Esophagus muscularis mucosa (tissue), 4 donors: ENCODE measurements around the gene IGSF21. TPM values are rescaled to one million over a fixed set of nuclear protein-coding genes. Genes with fewer than 3 reads are reported as not detected.

Experiments used
- DNase-seq: peaks from one replicate; pipeline ENCODE4 v3.0.0-alpha.2; 2017; ENCODE audit errors: extremely low spot score
- H3K27ac ChIP-seq, 4 donors: fragments of 200-600 bp; sonication (generic); replicated peaks in 1 of 4; 1 replicate in 3 of 4; 2 replicates in 1 of 4; pipeline ENCODE4 v1.5.1; 2016 to 2019; ENCODE audit warnings: mild to moderate bottlenecking in 1 of 4
- H3K27me3 ChIP-seq, 4 donors: fragments of 200-600 bp; sonication (generic); one replicate each; pipeline versions ENCODE4 v1.5.1 to v1.6.0; 2016 to 2019
- H3K36me3 ChIP-seq, 4 donors: fragments of 200-600 bp; sonication (generic); one replicate each; pipeline ENCODE4 v1.5.1; 2016 to 2019
- H3K4me1 ChIP-seq, 4 donors: fragments of 200-600 bp; sonication (generic); one replicate each; pipeline ENCODE4 v1.5.1; 2016 to 2019
- H3K4me3 ChIP-seq, 4 donors: fragments of 200-600 bp; sonication (generic); 1 replicate in 2 of 4; 2 replicates in 2 of 4; pipeline ENCODE4 v1.5.1; 2016 to 2019; ENCODE audit warnings: mild to moderate bottlenecking in 4 of 4, moderate library complexity in 1 of 4
- H3K9me3 ChIP-seq, 4 donors: fragments of 200-600 bp; sonication (generic); 1 replicate in 3 of 4; 2 replicates in 1 of 4; pipeline ENCODE4 v1.5.1; 2016 to 2019
- CTCF ChIP-seq, 3 experiments: fragments of 200-600 bp in 2 of 3; fragments of 450-650 bp in 1 of 3; sonication (generic) in 2 of 3; IDR thresholded peaks; one replicate each; pipeline ENCODE4 v1.5.1; 2017 to 2019; ENCODE audit warnings: antibody characterized with exemption in 3 of 3, mild to moderate bottlenecking in 2 of 3, moderate library complexity in 1 of 3
- EP300 ChIP-seq: sonication (generic); formaldehyde crosslinking; IDR thresholded peaks from one replicate; pipeline ENCODE4 v1.6.1; 2017; ENCODE audit warnings: antibody characterized with exemption
- POLR2A ChIP-seq: fragments of 450-650 bp; IDR thresholded peaks from one replicate; pipeline ENCODE4 v1.6.1; 2017; ENCODE audit warnings: antibody characterized with exemption, moderate library complexity, mild to moderate bottlenecking, low read depth
- POLR2AphosphoS5 ChIP-seq, 2 donors: sonication (generic); formaldehyde crosslinking; IDR thresholded peaks; one replicate each; pipeline ENCODE4 v1.6.1; 2017; ENCODE audit warnings: antibody characterized with exemption in 2 of 2
- WGBS: methylation state at CpG from one replicate; pipeline ENCODE4 v1.1.5; 2018; 5-methylcytosine and 5-hydroxymethylcytosine counted together
- intact Hi-C: fragments of 100-400 bp; cut with DNase I; formaldehyde crosslinking; loops from one replicate; pipeline ENCODE4 v1.15.1; 2023
- total RNA-seq, 4 donors: library from RNA; depleted of rRNA; stranded (reverse); fragments of >200 nt; gene quantifications; one replicate each; pipeline versions ENCODE4 v1.1.0 to v1.2.1, GENCODE V29; 2016

The IGSF21 gene
- total RNA-seq, 4 donors from 2014 or later: 1.1 to 2.7 (median 1.2) TPM

DNA sequence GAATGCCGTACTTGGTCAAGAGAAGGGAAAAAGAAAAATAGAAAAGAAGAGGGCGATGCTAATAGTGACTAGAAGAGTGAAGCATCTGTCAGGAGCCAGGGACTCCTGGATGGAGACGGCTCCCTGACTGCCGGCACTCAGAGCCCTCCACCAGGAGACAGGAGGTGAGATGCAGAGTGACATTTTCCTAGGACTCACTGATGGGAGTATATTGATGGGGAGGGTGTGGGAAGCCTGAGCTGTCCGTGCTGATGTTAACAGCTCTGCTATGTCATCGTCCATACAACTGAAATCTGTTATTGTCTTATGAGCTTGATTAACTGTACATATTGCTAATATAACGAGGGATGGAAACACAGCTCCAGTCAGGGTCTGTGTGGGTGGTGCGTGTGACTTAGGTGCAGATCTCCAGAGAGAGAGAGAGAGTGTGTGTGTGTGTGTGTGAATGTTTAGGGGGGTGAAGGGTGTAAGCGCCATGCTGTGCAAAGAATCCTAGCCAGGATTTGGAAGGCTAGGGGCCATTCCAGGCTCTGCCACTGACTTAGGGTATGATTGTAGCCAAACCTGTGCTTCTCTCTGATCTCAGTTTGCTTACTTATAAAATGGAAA, 250.1 kb downstream of the IGSF21 start:
- Histone ChIP-seq H3K27ac (no peak overlapping the region), H3K27me3 (peaks cover 0 to 68% (median 0%) of the 10 kb centered on the region in 4 donors), H3K4me1 (no peaks in the 10 kb centered on the region), H3K9me3 (no peaks in the 10 kb centered on the region), H3K36me3 (no peaks in the 10 kb centered on the region), H3K4me3 (no peak overlapping the region)
- intact Hi-C loops: no loop called here
- no peak for DNase-seq
- 54% methylated on average over 9 of the region's 9 CpGs for WGBS
- TF ChIP-seq POLR2AphosphoS5 (IDR thresholded peaks at IDR 0.05): no peak
- no peak for TF ChIP-seq CTCF (IDR thresholded peaks at IDR 0.05)
- TF ChIP-seq POLR2A: no peak
- no peak for TF ChIP-seq EP300

DNA sequence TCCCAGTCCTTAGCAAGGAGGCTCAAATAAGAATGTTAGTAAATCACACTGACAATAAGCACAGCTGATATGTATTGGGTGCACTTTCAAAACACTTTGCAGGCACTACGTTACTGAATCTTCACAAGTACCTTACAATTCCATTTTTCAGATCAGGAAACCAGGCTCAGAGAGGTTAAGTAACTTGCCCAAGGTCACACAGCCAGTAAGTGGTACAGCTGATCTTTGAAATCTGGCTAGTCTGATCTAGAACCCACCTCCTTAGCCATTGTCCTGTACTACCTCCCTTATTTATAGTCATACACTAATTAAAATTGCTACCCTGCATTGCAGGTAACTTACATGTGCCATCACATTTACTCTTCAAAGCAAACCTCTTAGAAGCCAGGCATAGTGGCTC, 251.0 kb downstream of the IGSF21 start:
- Histone ChIP-seq H3K27me3 (peaks cover 0 to 68% (median 0%) of the 10 kb centered on the region in 4 donors), H3K4me3 (no peak overlapping the region), H3K4me1 (no peaks in the 10 kb centered on the region), H3K9me3 (no peaks in the 10 kb centered on the region), H3K36me3 (no peaks in the 10 kb centered on the region), H3K27ac (no peak overlapping the region)
- no peak for DNase-seq
- WGBS: 18% methylated on average over 1 of the region's 1 CpG
- intact Hi-C loops: no loop called here
- TF ChIP-seq POLR2AphosphoS5 (IDR thresholded peaks at IDR 0.05) (no peak), POLR2A (no peak)

DNA sequence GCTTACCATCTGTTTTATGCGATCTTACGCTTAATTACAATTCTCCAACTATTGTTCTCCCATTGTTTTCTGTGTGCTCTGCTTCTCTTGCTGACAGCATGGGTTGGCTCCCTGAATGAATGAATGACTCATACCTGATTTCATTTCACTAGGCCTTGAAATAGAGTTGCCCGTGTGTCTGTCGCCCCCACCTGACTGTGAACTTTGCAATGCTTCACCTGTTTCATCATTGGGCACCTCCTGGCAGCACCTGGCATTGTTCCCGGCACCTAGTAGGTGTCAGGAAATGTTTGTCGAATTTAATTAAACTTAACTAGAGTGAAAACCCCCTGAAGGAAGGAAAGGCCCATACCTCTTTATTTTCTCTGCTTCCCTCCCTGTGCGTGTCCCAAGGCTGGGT, 252.7 kb downstream of the IGSF21 start:
- 80% methylated on average over 7 of the region's 7 CpGs for WGBS
- H3K27me3 ChIP-seq: peaks cover 0 to 58% (median 0%) of the 10 kb centered on the region in 4 donors
- H3K4me3 ChIP-seq: no peak overlapping the region
- intact Hi-C loops: no loop called here
- H3K27ac ChIP-seq: no peak overlapping the region
- no peaks in the 10 kb centered on the region for H3K9me3 ChIP-seq
- no peaks in the 10 kb centered on the region for H3K4me1 ChIP-seq
- DNase-seq: no peak
- no peaks in the 10 kb centered on the region for H3K36me3 ChIP-seq
- TF ChIP-seq POLR2A (no peak), POLR2AphosphoS5 (IDR thresholded peaks at IDR 0.05) (no peak), EP300 (no peak), CTCF (IDR thresholded peaks at IDR 0.05) (no peak)

- no peak for TF ChIP-seq POLR2AphosphoS5 (IDR thresholded peaks at IDR 0.05)
- TF ChIP-seq CTCF (IDR thresholded peaks at IDR 0.05): no peak
- TF ChIP-seq POLR2A: no peak
- TF ChIP-seq EP300: no peak
- no peak for DNase-seq
- WGBS: 73% methylated on average over 8 of the region's 9 CpGs
These were observed 254.6 kb downstream of the IGSF21 start for GRCh38 chr1:18362150-18362549.

GRCh38 chr1:18363436-18363835, 255.8 kb downstream of the IGSF21 start:
- DNase-seq: no peak
- Histone ChIP-seq H3K4me3 (no peak overlapping the region), H3K27ac (no peak overlapping the region), H3K4me1 (no peaks in the 10 kb centered on the region), H3K36me3 (no peaks in the 10 kb centered on the region), H3K9me3 (peaks cover 0 to 7% (median 0%) of the 10 kb centered on the region in 4 donors), H3K27me3 (peaks cover 0 to 59% (median 0%) of the 10 kb centered on the region in 4 donors)
- intact Hi-C loops: no loop called here
- TF ChIP-seq POLR2AphosphoS5 (IDR thresholded peaks at IDR 0.05): no peak
- WGBS: 81% methylated on average over 3 of the region's 3 CpGs

More at GRCh38 chr1:18362150-18362549, 254.6 kb downstream of the IGSF21 start:
- H3K36me3 ChIP-seq: no peaks in the 10 kb centered on the region
- peaks cover 0 to 60% (median 0%) of the 10 kb centered on the region in 4 donors for H3K27me3 ChIP-seq
- H3K27ac ChIP-seq: no peak overlapping the region
- intact Hi-C loops: no loop called here
- H3K4me3 ChIP-seq: no peak overlapping the region
- H3K4me1 ChIP-seq: no peaks in the 10 kb centered on the region
- H3K9me3 ChIP-seq: peaks cover 0 to 7% (median 0%) of the 10 kb centered on the region in 4 donors
